Epithelial cell of esophagus (primary cell): ENCODE measurements around the gene GPR3.

Source experiments
- DNase-seq: peaks from one replicate; pipeline ENCODE4 v3.0.0; 2010; ENCODE audit warnings: low read depth
- H3K4me3 ChIP-seq: 2 replicates; pipeline ENCODE4 v1.5.1; 2011; ENCODE audit warnings: mild to moderate bottlenecking, low read length, control low read depth
- CTCF ChIP-seq: IDR thresholded peaks from 2 replicates; pipeline ENCODE4 v1.5.1; 2011; ENCODE audit warnings: low read depth, mild to moderate bottlenecking, low read length, control low read depth, inconsistent platforms; ENCODE audit not compliant: insufficient read depth; ENCODE audit errors: missing control alignments

GPR3 gene

GRCh38 chr1:27392096-27392777, at the start of gene GPR3:
Gene GPR3, plus strand, starts transcription at chr1:27392622. Its CDS starts 1,177 bp downstream, at chr1:27393799.
- peak; percentile 91 for DNase-seq
- peak; percentile 41 for TF ChIP-seq CTCF
- peak within 1 kb of the TSS; percentile 51 for H3K4me3 ChIP-seq

GRCh38 chr1:27342778-27343638, 49.4 kb upstream of the GPR3 start:
- H3K4me3 ChIP-seq: peak overlapping the region; percentile 98
- no peak for TF ChIP-seq CTCF
- peak; percentile 99 for DNase-seq

- H3K4me3 ChIP-seq: peak overlapping the region; percentile 98
- no peak for DNase-seq
- no peak for TF ChIP-seq CTCF
These were observed 48.8 kb upstream of the GPR3 start for GRCh38 chr1:27343639-27344025.

- DNase-seq: no peak
- no peak overlapping the region for H3K4me3 ChIP-seq
- no peak for TF ChIP-seq CTCF
These were observed 47.1 kb upstream of the GPR3 start for GRCh38 chr1:27345272-27345671.

- H3K4me3 ChIP-seq: no peak overlapping the region
- no peak for TF ChIP-seq CTCF
- DNase-seq: no peak
These were observed 46.1 kb upstream of the GPR3 start for GRCh38 chr1:27346357-27346756.

- peak; percentile 61 for DNase-seq
- H3K4me3 ChIP-seq: no peak overlapping the region
- TF ChIP-seq CTCF: no peak
These were observed 45.3 kb upstream of the GPR3 start for GRCh38 chr1:27346991-27347624.
